ENCODE measurements around the gene MYBPC1.
"Not testable (repeated sequence)": the region's sequence is repeated elsewhere in the genome, so short reads cannot be mapped to it uniquely, and the experiment has no call there.

Gene MYBPC1

DNA sequence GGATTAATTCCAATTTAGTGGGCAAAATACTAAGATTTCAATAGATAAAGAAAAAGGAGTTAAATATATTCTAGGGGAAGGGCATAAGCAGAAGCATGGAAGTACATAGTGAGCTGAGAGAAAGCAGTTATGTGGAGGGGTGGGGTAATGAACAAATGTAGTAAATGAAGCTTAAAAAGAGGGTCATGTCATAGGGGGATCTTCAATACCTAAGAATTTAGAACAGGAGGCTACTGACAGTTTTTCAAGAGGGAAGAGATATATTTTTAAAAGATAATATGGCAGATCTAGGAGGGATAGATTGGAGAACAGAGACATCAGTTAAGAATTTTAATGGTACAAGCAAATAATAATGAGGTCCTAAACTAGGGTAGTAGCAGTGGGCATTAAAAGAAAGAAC, 135.1 kb downstream of the MYBPC1 start:
- H3K4me3 ChIP-seq (ENCODE audit: low read depth, low read length), result no peak overlapping the region

- no peak overlapping the region for H3K4me3 ChIP-seq (ENCODE audit: low read depth, low read length)
Measured at GRCh38 chr12:101732318-101732717, 137.5 kb downstream of the MYBPC1 start.

- H3K4me3 ChIP-seq (ENCODE audit: low read depth, low read length), result no peak overlapping the region
Measured at GRCh38 chr12:101733166-101733565, 138.4 kb downstream of the MYBPC1 start.

- not testable (repeated sequence) for H3K4me3 ChIP-seq (ENCODE audit: low read depth, low read length)
Measured at GRCh38 chr12:101734482-101734881, 139.7 kb downstream of the MYBPC1 start.

Data from iPS-11a (cell line).